GM18511 (cell line): Measurements from ENCODE around the gene IKBIP.
"Not testable (repeated sequence)": the region's sequence is repeated elsewhere in the genome, so short reads cannot be mapped to it uniquely, and the experiment has no call there.

Source experiments
- ATAC-seq: cut with Tn5 transposase; IDR thresholded peaks from one replicate; pipeline ENCODE4 v1.9.1; 2021; ENCODE audit warnings: mild to moderate bottlenecking, moderate library complexity; ENCODE audit not compliant: unreplicated experiment

IKBIP gene

GRCh38 chr12:98578821-98579220, 65.8 kb downstream of the IKBIP start:
- ATAC-seq, result no peak

GRCh38 chr12:98578392-98578791, 66.2 kb downstream of the IKBIP start:
- ATAC-seq, result no peak

DNA sequence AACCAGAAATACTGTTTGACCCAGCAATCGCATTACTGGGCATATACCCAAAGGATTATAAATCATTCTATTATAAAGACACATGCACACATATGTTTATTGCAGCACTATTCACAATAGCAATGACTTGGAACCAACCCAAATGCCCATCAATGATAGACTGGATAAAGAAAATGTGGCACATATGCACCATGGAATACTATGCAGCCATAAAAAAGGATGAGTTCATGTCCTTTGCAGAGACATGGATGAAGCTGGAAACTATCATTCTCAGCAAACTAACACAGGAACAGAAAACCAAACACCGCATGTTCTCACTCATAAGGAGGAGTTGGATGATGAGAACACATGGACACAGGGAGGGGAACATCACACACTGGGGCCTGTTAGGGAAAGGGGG, 67.8 kb downstream of the IKBIP start:
- not testable (repeated sequence) for ATAC-seq

DNA sequence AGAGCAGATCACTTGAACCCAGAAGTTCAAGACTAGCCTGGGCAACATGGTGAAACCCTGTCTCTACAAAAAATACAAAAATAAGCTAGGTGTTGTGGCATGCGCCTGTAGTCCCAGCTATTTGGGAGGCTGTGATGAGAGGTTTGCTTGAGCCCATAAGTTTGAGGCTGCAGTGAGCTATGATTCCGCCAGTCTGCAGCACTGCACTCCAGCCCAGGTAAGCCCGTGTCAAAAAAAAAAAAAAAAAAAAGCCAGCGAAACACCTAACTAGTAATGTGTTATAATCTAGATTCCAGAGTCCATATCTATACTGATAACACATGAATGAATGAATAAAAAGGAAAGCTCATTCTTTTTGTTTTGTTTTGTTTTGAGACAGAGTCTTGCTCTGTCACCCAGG, 69.6 kb downstream of the IKBIP start:
- ATAC-seq, result no peak
